Psoas muscle (tissue), 8 donors: ENCODE measurements around the gene ASAP2. TPM values are rescaled to one million over a fixed set of nuclear protein-coding genes. Genes with fewer than 3 reads are reported as not detected.
"Not testable (repeated sequence)": the region's sequence is repeated elsewhere in the genome, so short reads cannot be mapped to it uniquely, and the experiment has no call there.

Experiments used
- ATAC-seq, 4 donors: fragments of 200-7000 bp; cut with Tn5 transposase; one replicate each; pipeline ENCODE4 v1.9.1; 2020; ENCODE audit warnings: moderate library complexity in 3 of 4, mild to moderate bottlenecking in 2 of 4
- DNase-seq, 2 donors: peaks; one replicate each; pipeline ENCODE4 v3.0.0-alpha.2; 2020
- H3K27ac ChIP-seq: fragments of 200-600 bp; one replicate; pipeline ENCODE4 v1.8.0; 2022
- H3K27me3 ChIP-seq, 3 donors: fragments of 200-600 bp in 1 of 3; one replicate each; pipeline versions ENCODE4 v1.6.1 to v1.8.0; 2013 to 2022; ENCODE audit warnings: low read length in 2 of 3, mild to moderate bottlenecking in 2 of 3, moderate library complexity in 1 of 3; ENCODE audit not compliant: insufficient read depth in 3 of 3
- H3K36me3 ChIP-seq, 2 donors: fragments of 200-600 bp in 1 of 2; one replicate each; pipeline versions ENCODE4 v1.6.1 to v1.8.0; 2013 to 2022; ENCODE audit warnings: low read depth in 1 of 2, mild to moderate bottlenecking in 1 of 2, moderate library complexity in 1 of 2; ENCODE audit not compliant: insufficient read depth in 1 of 2
- H3K4me1 ChIP-seq: fragments of 200-600 bp; one replicate; pipeline ENCODE4 v1.8.0; 2022
- H3K4me3 ChIP-seq: fragments of 200-600 bp; one replicate; pipeline ENCODE4 v1.8.0; 2022; ENCODE audit warnings: mild to moderate bottlenecking
- H3K9me3 ChIP-seq: fragments of 200-600 bp; one replicate; pipeline ENCODE4 v1.8.0; 2022
- CTCF ChIP-seq: fragments of 200-600 bp; IDR thresholded peaks from one replicate; pipeline ENCODE4 v1.8.0; 2022; ENCODE audit warnings: antibody characterized with exemption
- WGBS, 3 donors: extraction: QIAGEN DNeasy Blood & Tissue Kit; methylation state at CpG; one replicate each; pipeline versions ENCODE4 v1.1.6 to v1.1.7; 2013; 5-methylcytosine and 5-hydroxymethylcytosine counted together
- intact Hi-C, 2 donors: fragments of 100-400 bp; cut with DNase I; formaldehyde crosslinking; loops; one replicate each; pipeline versions ENCODE4 v1.11.0 to v1.14.2; 2022
- polyA plus RNA-seq, 3 donors: library from polyadenylated mRNA; stranded (reverse); fragments of 200-250 nt; gene quantifications; one replicate each; pipeline ENCODE4 v1.2.3, GENCODE V29; 2013
- total RNA-seq, 4 donors: library from RNA; stranded (reverse); fragmentation: NEBNext Ultra II Directional in 2 of 4; extraction: Animal tissue kit (Norgen Biotek cat#: 25700) in 2 of 4; gene quantifications; one replicate each; pipeline versions ENCODE4 v1.2.1 to v1.2.4, GENCODE V29; 2021 to 2023
- donor health status: healthy with polysubstance abuse.
- donor health status: DM: no; HTN: no; CAD: no; lungs with moderate emphysema.
- donor health status: Bipolar disorder and iron deficiency.
- donor health status: healthy.
- donor health status: DM: yes; HTN: yes; CAD: no.
- donor health status: DM: no; HTN: no; CAD: no.
- donor health status: DM: no; HTN: no; CAD: no.
- donor health status: DM: yes; HTN: yes; CAD: no.

Gene ASAP2
- total and polyA plus RNA-seq, 7 donors = 1.6 to 9.0 (median 3.3) TPM

GRCh38 chr2:9215680-9216079 lies 9.1 kb downstream of the ASAP2 start:
- H3K27me3 ChIP-seq = no peaks in the 10 kb centered on the region
- 88 to 90% (median 89%) methylated on average over 4 of the region's 4 CpGs for WGBS, 3 donors
- DNase-seq = no peak
- H3K4me3 ChIP-seq = no peak overlapping the region
- no peaks in the 10 kb centered on the region for H3K36me3 ChIP-seq
- TF ChIP-seq CTCF = no peak
- H3K4me1 ChIP-seq = peaks cover 10% of the 10 kb centered on the region
- ATAC-seq = no peak
- intact Hi-C loops = no loop called here
- no peak overlapping the region for H3K27ac ChIP-seq
- no peaks in the 10 kb centered on the region for H3K9me3 ChIP-seq

- ATAC-seq, intact Hi-C loops, DNase-seq, H3K27ac ChIP-seq, H3K27me3 ChIP-seq, H3K4me3 ChIP-seq, H3K36me3 ChIP-seq, H3K9me3 ChIP-seq: not testable (repeated sequence)
- H3K4me1 ChIP-seq = peaks cover 10% of the 10 kb centered on the region
- WGBS, 3 donors = 96 to 100% (median 100%) methylated on average over 2 of the region's 2 CpGs
Measured at GRCh38 chr2:9216143-9216542, 9.5 kb downstream of the ASAP2 start.

- H3K27ac ChIP-seq = no peak overlapping the region
- 94 to 97% (median 94%) methylated on average over 7 of the region's 7 CpGs for whole genome bisulfite sequencing, 3 donors
Measured at GRCh38 chr2:9217838-9218770, 11.5 kb downstream of the ASAP2 start.

GRCh38 chr2:9219027-9219445 lies 12.4 kb downstream of the ASAP2 start:
- TF ChIP-seq CTCF = no peak
- no peak for ATAC-seq
- intact Hi-C loops = no loop called here
- H3K4me3 ChIP-seq = no peak overlapping the region
- no peaks in the 10 kb centered on the region for H3K27me3 ChIP-seq
- 49 to 70% (median 60%) methylated on average over 4 of the region's 4 CpGs for WGBS, 3 donors
- H3K27ac ChIP-seq = no peak overlapping the region
- DNase-seq = no peak
- H3K36me3 ChIP-seq = no peaks in the 10 kb centered on the region
- H3K4me1 ChIP-seq = peaks cover 3% of the 10 kb centered on the region
- no peaks in the 10 kb centered on the region for H3K9me3 ChIP-seq

More at GRCh38 chr2:9217838-9218770, 11.5 kb downstream of the ASAP2 start:
- ATAC-seq (peak in 1 of 4 donors; percentile 35), DNase-seq (no peak)
- no peaks in the 10 kb centered on the region for H3K27me3 ChIP-seq
- H3K4me1 ChIP-seq = peaks cover 3% of the 10 kb centered on the region
- no peak overlapping the region for H3K4me3 ChIP-seq
- no peak for TF ChIP-seq CTCF
- no peaks in the 10 kb centered on the region for H3K36me3 ChIP-seq
- H3K9me3 ChIP-seq = no peaks in the 10 kb centered on the region
- intact Hi-C loops = no loop called here

GRCh38 chr2:9220201-9220600 lies 13.6 kb downstream of the ASAP2 start:
- DNase-seq (no peak), ATAC-seq (no peak)
- no peak overlapping the region for H3K4me3 ChIP-seq
- no peak overlapping the region for H3K27ac ChIP-seq
- H3K9me3 ChIP-seq = no peaks in the 10 kb centered on the region
- intact Hi-C loops = loop anchor here in 1 of 2 donors (5.0 kb wide), 1 partner anchor 42 kb away; no protein-coding TSS in a partner anchor
- TF ChIP-seq CTCF = no peak
- no peaks in the 10 kb centered on the region for H3K36me3 ChIP-seq
- H3K27me3 ChIP-seq = no peaks in the 10 kb centered on the region
- peaks cover 3% of the 10 kb centered on the region for H3K4me1 ChIP-seq
